Tibial nerve (tissue), 4 donors: ENCODE data around the gene SPAG9. TPM values are rescaled to one million over a fixed set of nuclear protein-coding genes. Genes with fewer than 3 reads are reported as not detected.

Experiments used
- DNase-seq, 2 donors: peaks; one replicate each; pipeline ENCODE4 v3.0.0-alpha.2; 2019; ENCODE audit warnings: low spot score in 2 of 2
- H3K27ac ChIP-seq, 4 donors: fragments of 200-600 bp; sonication (generic) in 3 of 4; one replicate each; pipeline ENCODE4 v1.5.1; 2017 to 2019; ENCODE audit warnings: mild to moderate bottlenecking in 1 of 4
- H3K27me3 ChIP-seq, 2 donors: fragments of 200-600 bp; sonication (generic) in 1 of 2; one replicate each; pipeline versions ENCODE4 v1.5.1 to v1.6.0; 2017 to 2019
- H3K36me3 ChIP-seq, 3 donors: fragments of 200-600 bp; sonication (generic); one replicate each; pipeline ENCODE4 v1.5.1; 2018 to 2019
- H3K4me1 ChIP-seq, 4 donors: fragments of 200-600 bp; sonication (generic) in 3 of 4; one replicate each; pipeline ENCODE4 v1.5.1; 2017 to 2019
- H3K4me3 ChIP-seq, 4 donors: fragments of 200-600 bp; sonication (generic) in 3 of 4; one replicate each; pipeline ENCODE4 v1.5.1; 2017 to 2019; ENCODE audit warnings: mild to moderate bottlenecking in 1 of 4, moderate library complexity in 1 of 4
- H3K9me3 ChIP-seq, 4 donors: fragments of 200-600 bp; sonication (generic) in 3 of 4; one replicate each; pipeline ENCODE4 v1.5.1; 2017 to 2019
- CTCF ChIP-seq, 5 experiments: fragments of 200-600 bp in 3 of 5; fragments of 450-650 bp in 2 of 5; sonication (generic) in 3 of 5; IDR thresholded peaks; one replicate each; pipeline ENCODE4 v1.5.1; 2016 to 2019; ENCODE audit warnings: antibody characterized with exemption in 5 of 5, mild to moderate bottlenecking in 3 of 5, moderate library complexity in 2 of 5
- EP300 ChIP-seq, 2 donors: sonication (generic); formaldehyde crosslinking; IDR thresholded peaks; one replicate each; pipeline ENCODE4 v1.6.1; 2017; ENCODE audit warnings: antibody characterized with exemption in 2 of 2, mild to moderate bottlenecking in 1 of 2
- POLR2A ChIP-seq, 2 donors: fragments of 450-650 bp; IDR thresholded peaks; one replicate each; pipeline ENCODE4 v1.6.1; 2017; ENCODE audit warnings: antibody characterized with exemption in 2 of 2, mild to moderate bottlenecking in 2 of 2, moderate library complexity in 2 of 2
- WGBS, 2 donors: methylation state at CpG; one replicate each; pipeline ENCODE4 v1.1.5; 2018; 5-methylcytosine and 5-hydroxymethylcytosine counted together
- total RNA-seq, 4 donors: library from RNA; depleted of rRNA; stranded (reverse); fragments of >200 nt; gene quantifications; one replicate each; pipeline ENCODE4 v1.1.0, GENCODE V29; 2016

SPAG9 gene
- total RNA-seq, 4 donors from 2014 or later = 145 to 199 (median 165) TPM

GRCh38 chr17:51005768-51006167 is 114.9 kb downstream of the SPAG9 start:
- no peaks in the 10 kb centered on the region for H3K27me3 ChIP-seq
- H3K27ac ChIP-seq = no peak overlapping the region
- no peak overlapping the region for H3K4me3 ChIP-seq
- TF ChIP-seq CTCF (IDR thresholded peaks at IDR 0.05) (no peak), POLR2A (IDR thresholded peaks at IDR 0.05) (no peak), EP300 (IDR thresholded peaks at IDR 0.05) (no peak)
- H3K36me3 ChIP-seq = peaks cover 0 to 38% (median 0%) of the 10 kb centered on the region in 3 donors
- DNase-seq = no peak
- 60 to 66% methylated on average over 2 of the region's 2 CpGs for WGBS, 2 donors
- H3K9me3 ChIP-seq = no peaks in the 10 kb centered on the region
- H3K4me1 ChIP-seq = peaks cover 0 to 31% (median 0%) of the 10 kb centered on the region in 4 donors

DNA sequence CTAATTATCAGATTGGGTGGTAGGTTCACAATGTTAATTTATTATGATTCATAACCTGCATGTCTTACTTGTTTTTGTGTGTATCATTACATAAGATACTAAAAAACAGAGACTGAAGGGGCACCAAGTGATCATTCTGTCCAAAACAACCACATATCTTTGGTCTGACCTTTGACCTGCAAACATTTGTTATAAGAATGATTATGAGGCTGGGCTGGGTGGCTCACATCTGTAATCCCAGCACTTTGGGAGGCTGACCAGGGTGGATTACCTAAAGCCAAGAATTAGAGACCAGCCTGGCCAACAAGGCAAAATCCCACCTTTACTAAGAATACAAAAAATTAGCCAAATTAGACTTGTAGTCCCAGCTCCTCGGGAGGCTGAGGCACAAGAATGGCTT is 116.4 kb downstream of the SPAG9 start:
- 76 to 90% methylated on average over 1 of the region's 1 CpG for WGBS, 2 donors
- Histone ChIP-seq H3K9me3 (no peaks in the 10 kb centered on the region), H3K36me3 (peaks cover 0 to 53% (median 0%) of the 10 kb centered on the region in 3 donors), H3K4me1 (peaks cover 0 to 22% (median 0%) of the 10 kb centered on the region in 4 donors), H3K4me3 (no peak overlapping the region), H3K27ac (no peak overlapping the region), H3K27me3 (no peaks in the 10 kb centered on the region)
- no peak for TF ChIP-seq CTCF (IDR thresholded peaks at IDR 0.05)
- no peak for DNase-seq

DNA sequence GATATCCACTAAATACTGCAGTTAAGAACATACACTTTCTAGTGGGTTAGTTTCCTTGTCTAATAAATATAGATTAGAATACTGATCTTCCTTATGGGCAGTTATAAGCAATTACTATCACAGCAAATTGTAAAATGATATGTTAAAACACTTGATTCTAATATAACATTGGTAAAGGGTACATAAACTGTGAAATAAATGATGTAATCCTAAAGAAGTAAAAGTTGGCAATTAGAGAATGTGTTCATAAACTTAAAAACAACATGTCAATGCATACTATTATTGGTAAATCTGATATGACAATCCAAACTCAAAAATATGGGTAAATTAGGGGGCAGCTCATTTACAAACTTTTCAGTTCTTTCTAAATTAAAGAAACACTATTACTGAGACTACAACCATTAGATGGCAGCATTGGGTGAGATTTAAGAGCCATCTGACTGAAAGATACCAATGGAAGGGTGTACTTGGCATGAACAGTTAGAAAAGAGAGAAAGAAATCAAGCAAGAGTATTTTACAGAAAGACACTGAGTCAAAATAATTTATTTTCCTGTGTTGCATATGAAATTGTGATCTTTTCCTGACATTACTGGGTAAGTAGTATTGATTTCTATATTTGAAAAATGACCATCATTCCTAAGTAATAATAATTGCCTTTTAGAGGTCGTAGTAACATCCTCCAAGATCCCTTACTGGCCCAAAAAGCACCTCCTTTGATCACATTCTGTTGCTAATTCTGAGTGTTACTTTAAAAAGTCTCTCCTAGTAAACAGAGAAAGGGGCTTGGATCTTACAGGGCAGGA is 119.6 kb downstream of the SPAG9 start:
- 88 to 95% methylated on average over 1 of the region's 1 CpG for WGBS, 2 donors
- H3K4me3 ChIP-seq = no peak overlapping the region
- peaks cover 0 to 77% (median 0%) of the 10 kb centered on the region in 3 donors for H3K36me3 ChIP-seq
- peak overlapping the region in 1 of 4 donors; percentile 35 for H3K27ac ChIP-seq
- H3K27me3 ChIP-seq = no peaks in the 10 kb centered on the region
- H3K9me3 ChIP-seq = no peaks in the 10 kb centered on the region
- peaks cover 0 to 17% (median 0%) of the 10 kb centered on the region in 4 donors for H3K4me1 ChIP-seq
- peak in 1 of 2 donors; percentile 64 for DNase-seq
- TF ChIP-seq EP300 (IDR thresholded peaks at IDR 0.05) = peak in 1 of 2 donors; percentile 39
- TF ChIP-seq CTCF (IDR thresholded peaks at IDR 0.05) = peak; percentile 46 to 83 (median 62)
- no peak for TF ChIP-seq POLR2A (IDR thresholded peaks at IDR 0.05)

DNA sequence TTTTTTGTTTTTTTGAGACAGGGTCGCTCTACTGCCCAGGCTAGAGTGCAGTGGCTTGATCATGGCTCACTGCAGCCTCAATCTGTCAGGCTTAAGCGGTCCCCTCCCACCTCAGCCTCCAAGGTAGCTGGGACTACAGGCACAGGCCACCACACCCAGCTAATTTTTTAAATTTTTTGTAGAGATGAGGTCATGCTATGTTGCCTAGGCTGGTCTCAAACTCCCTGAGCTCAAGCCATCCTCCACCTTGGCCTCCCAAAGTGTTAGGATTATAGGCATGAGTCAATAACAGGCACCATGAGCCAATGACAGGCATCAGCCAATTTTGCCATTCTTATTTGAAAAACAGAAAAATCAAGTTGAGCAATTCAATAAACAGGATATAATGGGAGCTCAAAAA is 125.0 kb downstream of the SPAG9 start:
- H3K9me3 ChIP-seq = no peaks in the 10 kb centered on the region
- WGBS, 2 donors = 95 to 97% methylated on average over 2 of the region's 2 CpGs
- no peak overlapping the region for H3K27ac ChIP-seq
- TF ChIP-seq EP300 (IDR thresholded peaks at IDR 0.05) = no peak
- no peak for TF ChIP-seq CTCF (IDR thresholded peaks at IDR 0.05)
- TF ChIP-seq POLR2A (IDR thresholded peaks at IDR 0.05) = no peak
- H3K27me3 ChIP-seq = no peaks in the 10 kb centered on the region
- no peak overlapping the region for H3K4me3 ChIP-seq
- DNase-seq = no peak
- peaks cover 0 to 97% (median 25%) of the 10 kb centered on the region in 3 donors for H3K36me3 ChIP-seq
- peaks cover 0 to under 1% (median 0%) of the 10 kb centered on the region in 4 donors for H3K4me1 ChIP-seq

DNA sequence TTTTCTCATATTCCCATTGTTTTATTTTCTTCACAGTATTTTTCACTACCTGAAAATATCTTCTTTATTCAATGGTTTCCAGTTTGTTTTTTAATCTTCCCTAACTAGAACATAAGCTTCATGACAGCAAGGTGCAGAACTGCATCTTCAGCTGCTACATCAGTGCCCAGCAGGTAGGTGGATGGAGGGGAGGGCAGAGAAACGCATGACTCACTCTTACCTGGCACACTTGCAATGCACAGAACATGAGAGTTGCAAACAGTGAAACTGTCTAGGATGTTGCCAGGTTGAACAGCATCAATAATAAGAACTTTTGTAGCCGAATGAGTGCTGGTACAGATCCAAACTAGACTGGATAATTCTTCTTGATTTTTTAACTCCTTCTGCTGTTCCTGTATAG is 127.1 kb downstream of the SPAG9 start:
- DNase-seq = no peak
- H3K36me3 ChIP-seq = peaks cover 0 to 97% (median 30%) of the 10 kb centered on the region in 3 donors

More for the DNA sequence above, 127.1 kb downstream of the SPAG9 start:
- no peaks in the 10 kb centered on the region for H3K27me3 ChIP-seq
- 52 to 61% methylated on average over 2 of the region's 2 CpGs for WGBS, 2 donors
- no peaks in the 10 kb centered on the region for H3K4me1 ChIP-seq
- H3K9me3 ChIP-seq = no peaks in the 10 kb centered on the region
- no peak for TF ChIP-seq EP300 (IDR thresholded peaks at IDR 0.05)
- TF ChIP-seq POLR2A (IDR thresholded peaks at IDR 0.05) = no peak
- TF ChIP-seq CTCF (IDR thresholded peaks at IDR 0.05) = no peak
- H3K27ac ChIP-seq = no peak overlapping the region
- H3K4me3 ChIP-seq = no peak overlapping the region
